ENCODE results near the gene OSCP1. TPM values are rescaled to one million over a fixed set of nuclear protein-coding genes. Genes with fewer than 3 reads are reported as not detected.
A peak's percentile ranks its signal among the peaks of the same experiment; 100 is the strongest.

The OSCP1 gene
- total RNA-seq, 2 donors from 2014 or later = 11.5 to 16.9 TPM

DNA sequence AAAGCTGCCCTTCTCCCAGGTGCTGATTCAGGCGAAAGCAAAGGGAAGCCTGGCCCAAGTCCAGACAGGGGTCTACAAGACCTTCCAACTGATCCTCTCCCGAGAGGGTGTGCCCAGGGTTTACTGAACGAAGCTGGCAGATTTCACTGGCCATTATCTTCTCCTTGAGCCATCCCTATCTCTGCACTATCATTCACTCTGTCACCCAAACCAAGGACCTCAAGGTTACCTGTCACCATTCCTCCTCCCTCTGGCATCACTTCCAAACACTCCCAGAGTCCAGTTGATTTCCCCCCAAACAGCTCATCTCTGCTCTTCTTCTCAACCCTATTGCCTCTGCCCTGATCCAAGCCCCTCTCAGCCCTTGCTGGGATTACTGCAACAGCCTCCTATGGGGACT is 69.5 kb downstream of the OSCP1 start:
- H3K4me1 ChIP-seq (ENCODE audit: control insufficient read depth in 1 of 2, low read depth in 2 of 2) = peaks cover 27 to 68% of the 10 kb centered on the region in 2 donors
- H3K27me3 ChIP-seq (replicated peaks; ENCODE audit: insufficient read depth) = no peaks in the 10 kb centered on the region
- no peak for DNase-seq (ENCODE audit: low spot score)
- peak overlapping the region; percentile 96 to 97 for H3K27ac ChIP-seq
- no peak overlapping the region for H3K4me3 ChIP-seq
- no peak for ATAC-seq (ENCODE audit: insufficient number of reproducible peaks, low FRiP score, low read depth)
- no peaks in the 10 kb centered on the region for H3K9me3 ChIP-seq
- TF ChIP-seq, protein P1, sequence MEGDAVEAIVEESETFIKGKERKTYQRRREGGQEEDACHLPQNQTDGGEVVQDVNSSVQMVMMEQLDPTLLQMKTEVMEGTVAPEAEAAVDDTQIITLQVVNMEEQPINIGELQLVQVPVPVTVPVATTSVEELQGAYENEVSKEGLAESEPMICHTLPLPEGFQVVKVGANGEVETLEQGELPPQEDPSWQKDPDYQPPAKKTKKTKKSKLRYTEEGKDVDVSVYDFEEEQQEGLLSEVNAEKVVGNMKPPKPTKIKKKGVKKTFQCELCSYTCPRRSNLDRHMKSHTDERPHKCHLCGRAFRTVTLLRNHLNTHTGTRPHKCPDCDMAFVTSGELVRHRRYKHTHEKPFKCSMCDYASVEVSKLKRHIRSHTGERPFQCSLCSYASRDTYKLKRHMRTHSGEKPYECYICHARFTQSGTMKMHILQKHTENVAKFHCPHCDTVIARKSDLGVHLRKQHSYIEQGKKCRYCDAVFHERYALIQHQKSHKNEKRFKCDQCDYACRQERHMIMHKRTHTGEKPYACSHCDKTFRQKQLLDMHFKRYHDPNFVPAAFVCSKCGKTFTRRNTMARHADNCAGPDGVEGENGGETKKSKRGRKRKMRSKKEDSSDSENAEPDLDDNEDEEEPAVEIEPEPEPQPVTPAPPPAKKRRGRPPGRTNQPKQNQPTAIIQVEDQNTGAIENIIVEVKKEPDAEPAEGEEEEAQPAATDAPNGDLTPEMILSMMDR (IDR thresholded peaks at IDR 0.05) = no peak
- H3K36me3 ChIP-seq = no peaks in the 10 kb centered on the region

- Histone ChIP-seq H3K9me3 (no peaks in the 10 kb centered on the region), H3K36me3 (no peaks in the 10 kb centered on the region), H3K4me1 (ENCODE audit: control insufficient read depth in 1 of 2, low read depth in 2 of 2) (peaks cover 30 to 75% of the 10 kb centered on the region in 2 donors), H3K27me3 (replicated peaks; ENCODE audit: insufficient read depth) (no peaks in the 10 kb centered on the region), H3K4me3 (no peak overlapping the region), H3K27ac (peak overlapping the region; percentile 48 to 97)
- TF ChIP-seq, protein P1 (IDR thresholded peaks at IDR 0.05) = no peak
- no peak for ATAC-seq (ENCODE audit: insufficient number of reproducible peaks, low FRiP score, low read depth)
- no peak for DNase-seq (ENCODE audit: low spot score)
Measured at GRCh38 chr1:36380143-36380619, 70.1 kb downstream of the OSCP1 start.

DNA sequence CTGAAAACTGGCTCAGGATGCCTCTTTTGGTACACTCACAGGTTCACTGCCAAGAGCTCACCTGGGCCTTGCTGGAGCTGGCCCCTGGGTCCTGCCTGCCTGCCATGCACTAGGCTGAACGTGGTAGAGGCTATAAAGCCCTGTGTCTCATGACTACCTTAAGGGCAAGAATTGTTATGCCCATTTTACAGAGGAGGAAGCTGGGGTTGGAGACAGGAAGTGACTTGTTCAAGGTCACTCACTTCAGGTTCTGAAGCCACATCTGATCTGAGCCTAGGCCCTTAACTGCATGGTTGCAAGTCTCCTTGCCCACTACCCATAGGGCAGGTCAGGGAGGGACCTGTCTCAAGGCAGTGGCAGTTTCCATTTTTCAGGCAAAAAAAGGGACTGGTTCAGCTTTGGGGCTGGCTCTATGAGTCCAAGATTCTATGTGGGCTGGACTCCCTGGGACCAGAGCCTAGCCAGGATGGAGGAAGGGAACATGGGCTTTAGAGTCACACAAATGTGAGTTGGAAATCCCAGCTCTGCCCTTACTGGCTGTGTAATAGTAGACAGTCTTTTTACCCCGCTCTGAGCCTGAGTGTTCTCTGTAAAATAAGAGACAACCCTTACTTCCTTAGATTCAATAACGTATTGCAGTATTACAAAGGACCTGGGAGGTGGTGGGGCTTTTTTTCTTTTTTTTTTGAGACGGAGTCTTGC is 72.3 kb downstream of the OSCP1 start:
- TF ChIP-seq, protein P1 (IDR thresholded peaks at IDR 0.05) = no peak
- Histone ChIP-seq H3K36me3 (no peaks in the 10 kb centered on the region), H3K4me1 (ENCODE audit: control insufficient read depth in 1 of 2, low read depth in 2 of 2) (peaks cover 39 to 76% of the 10 kb centered on the region in 2 donors), H3K9me3 (no peaks in the 10 kb centered on the region), H3K4me3 (no peak overlapping the region), H3K27me3 (replicated peaks; ENCODE audit: insufficient read depth) (no peaks in the 10 kb centered on the region), H3K27ac (peak overlapping the region in 1 of 2 donors; percentile 1)
- ATAC-seq (ENCODE audit: insufficient number of reproducible peaks, low FRiP score, low read depth) = no peak
- DNase-seq (ENCODE audit: low spot score) = no peak

DNA sequence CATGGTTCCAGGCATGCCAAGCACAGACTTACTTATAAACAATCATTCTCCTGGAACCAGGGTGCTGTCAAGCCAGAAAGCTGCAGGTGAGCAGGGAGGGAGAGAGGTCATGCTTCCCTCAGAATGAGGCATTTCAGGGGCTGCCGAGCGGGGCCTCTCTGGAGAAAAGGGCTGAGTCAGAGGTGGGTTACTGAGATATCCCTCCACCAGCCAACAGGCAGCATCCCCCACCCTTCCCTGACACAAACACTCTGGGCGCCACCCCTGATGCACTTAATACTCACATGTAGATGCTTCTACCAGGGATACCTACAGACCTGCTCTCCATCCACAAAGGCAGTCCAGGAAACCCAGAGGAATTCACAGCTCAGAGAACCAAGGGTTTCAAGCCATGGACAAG is 77.6 kb downstream of the OSCP1 start:
- H3K36me3 ChIP-seq = no peaks in the 10 kb centered on the region
- TF ChIP-seq, protein P1 (IDR thresholded peaks at IDR 0.05) = no peak
- no peak overlapping the region for H3K4me3 ChIP-seq
- no peaks in the 10 kb centered on the region for H3K27me3 ChIP-seq (replicated peaks; ENCODE audit: insufficient read depth)
- H3K9me3 ChIP-seq = no peaks in the 10 kb centered on the region
- peaks cover 39 to 69% of the 10 kb centered on the region in 2 donors for H3K4me1 ChIP-seq (ENCODE audit: control insufficient read depth in 1 of 2, low read depth in 2 of 2)
- peak overlapping the region; percentile 88 to 96 for H3K27ac ChIP-seq
- ATAC-seq (ENCODE audit: insufficient number of reproducible peaks, low FRiP score, low read depth) = no peak
- DNase-seq (ENCODE audit: low spot score) = no peak

DNA sequence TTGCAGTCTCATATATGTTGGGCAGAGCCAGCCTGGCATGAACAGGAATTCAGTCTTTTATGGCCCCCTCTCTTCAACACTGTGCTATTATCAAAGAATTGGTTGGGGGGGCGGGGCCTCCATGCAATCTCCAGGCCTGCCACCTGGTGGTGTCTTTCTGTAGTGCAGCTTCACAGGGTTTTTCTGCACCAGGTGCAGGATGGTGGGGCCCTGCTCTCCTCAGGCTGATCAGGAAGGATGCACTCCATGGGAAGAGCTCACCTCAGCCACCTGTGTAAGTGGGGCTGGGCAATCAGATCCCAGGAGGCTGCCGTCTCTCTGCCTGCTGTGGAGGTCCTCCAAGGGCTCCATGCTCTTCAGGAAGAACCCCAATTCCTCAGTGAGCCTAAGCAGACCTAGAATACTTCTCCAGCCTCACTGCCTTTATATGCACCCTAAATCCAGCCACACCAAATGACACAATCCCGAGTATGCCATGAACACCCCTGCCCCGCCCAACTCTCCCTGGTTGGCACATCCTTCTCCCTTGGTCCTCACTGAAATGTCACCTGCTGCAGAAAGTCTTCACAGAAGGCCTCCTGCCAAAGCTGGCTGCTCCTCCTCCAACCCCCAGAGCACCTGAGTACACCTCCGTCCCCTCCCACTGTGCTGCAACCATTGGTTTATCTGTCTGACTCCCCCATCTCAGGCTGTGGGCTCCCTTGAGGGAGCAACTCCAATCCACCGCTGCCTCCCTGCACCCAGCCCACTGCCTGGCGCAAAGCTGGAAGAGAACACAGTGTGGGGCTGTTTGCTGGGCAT is 81.0 kb downstream of the OSCP1 start:
- H3K27me3 ChIP-seq (replicated peaks; ENCODE audit: insufficient read depth) = no peaks in the 10 kb centered on the region
- ATAC-seq (ENCODE audit: insufficient number of reproducible peaks, low FRiP score, low read depth) = peak; percentile 22
- H3K9me3 ChIP-seq = no peaks in the 10 kb centered on the region
- H3K4me1 ChIP-seq (ENCODE audit: control insufficient read depth in 1 of 2, low read depth in 2 of 2) = peaks cover 38 to 58% of the 10 kb centered on the region in 2 donors
- H3K36me3 ChIP-seq = no peaks in the 10 kb centered on the region
- no peak overlapping the region for H3K27ac ChIP-seq
- TF ChIP-seq, protein P1 (IDR thresholded peaks at IDR 0.05) = peak; percentile 97
- peak; percentile 58 for DNase-seq (ENCODE audit: low spot score)
- no peak overlapping the region for H3K4me3 ChIP-seq

Data from thoracic aorta (tissue), 2 donors.